GM19455 (cell line): ENCODE measurements around the gene CDH4.

ENCODE experiments used
- ATAC-seq: cut with Tn5 transposase; IDR thresholded peaks from one replicate; pipeline ENCODE4 v1.9.1; 2021; ENCODE audit not compliant: unreplicated experiment

CDH4 gene

GRCh38 chr20:61819921-61820825, 568.1 kb downstream of the CDH4 start:
- ATAC-seq: no peak

DNA sequence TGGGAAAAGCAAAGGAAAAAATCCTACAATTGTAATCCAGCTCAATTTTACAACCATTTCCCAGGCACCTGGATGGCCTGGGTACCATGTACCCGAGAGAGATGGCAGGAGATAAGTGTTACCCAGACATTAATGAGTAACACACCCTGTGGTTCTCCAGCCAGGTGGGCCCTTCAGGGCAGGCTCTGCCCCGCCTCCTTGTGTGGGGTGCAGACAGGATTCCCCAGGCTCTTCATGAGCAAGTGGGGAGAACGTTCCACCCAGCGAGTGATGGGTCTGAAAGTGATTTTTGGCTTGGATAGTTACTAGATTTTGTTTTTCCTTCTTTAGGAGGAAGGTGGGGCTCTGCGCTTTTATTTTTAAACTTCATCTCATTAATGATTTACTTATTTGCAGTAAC, 569.7 kb downstream of the CDH4 start:
- ATAC-seq: no peak

- ATAC-seq: no peak
Measured at GRCh38 chr20:61822396-61822795, 570.3 kb downstream of the CDH4 start.

DNA sequence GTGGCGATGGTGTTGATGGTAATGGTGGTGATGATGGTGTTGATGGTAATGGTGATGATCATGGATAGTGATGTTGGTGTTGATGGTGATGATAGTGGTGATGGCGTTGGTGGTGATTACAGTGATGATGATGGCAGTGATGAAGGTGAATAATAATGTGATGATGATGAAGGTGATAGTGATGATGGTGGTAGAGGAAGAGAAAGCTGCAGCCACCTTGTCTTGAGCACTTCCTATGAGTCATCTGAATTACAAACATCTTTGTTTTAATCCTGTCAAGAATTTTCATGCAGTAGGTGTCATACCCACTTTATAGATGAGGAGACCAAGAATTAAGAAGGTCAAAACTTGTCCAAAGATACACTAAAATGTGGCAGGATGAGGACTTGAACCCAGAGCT, 571.2 kb downstream of the CDH4 start:
- no peak for ATAC-seq

DNA sequence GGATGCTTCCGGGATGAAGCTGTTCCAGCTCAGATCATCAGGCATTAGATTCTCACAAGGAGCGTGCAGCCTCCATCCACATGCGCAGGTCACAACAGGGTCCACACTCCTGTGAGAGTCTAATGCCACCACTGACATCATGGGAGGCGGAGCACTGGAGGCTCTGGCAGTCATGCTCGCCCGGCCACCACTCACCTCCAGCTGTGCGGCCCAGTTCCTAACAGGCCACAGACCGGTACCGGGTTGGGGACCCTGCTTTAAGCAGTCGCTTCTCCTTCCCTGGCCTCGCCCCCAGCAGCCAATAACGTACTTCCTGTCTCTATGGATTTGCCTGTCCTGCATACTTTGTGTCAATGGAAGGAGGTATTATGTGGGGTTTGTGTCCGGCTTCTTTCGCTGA, 576.8 kb downstream of the CDH4 start:
- ATAC-seq: no peak

GRCh38 chr20:61829526-61829925, 577.5 kb downstream of the CDH4 start:
- no peak for ATAC-seq

DNA sequence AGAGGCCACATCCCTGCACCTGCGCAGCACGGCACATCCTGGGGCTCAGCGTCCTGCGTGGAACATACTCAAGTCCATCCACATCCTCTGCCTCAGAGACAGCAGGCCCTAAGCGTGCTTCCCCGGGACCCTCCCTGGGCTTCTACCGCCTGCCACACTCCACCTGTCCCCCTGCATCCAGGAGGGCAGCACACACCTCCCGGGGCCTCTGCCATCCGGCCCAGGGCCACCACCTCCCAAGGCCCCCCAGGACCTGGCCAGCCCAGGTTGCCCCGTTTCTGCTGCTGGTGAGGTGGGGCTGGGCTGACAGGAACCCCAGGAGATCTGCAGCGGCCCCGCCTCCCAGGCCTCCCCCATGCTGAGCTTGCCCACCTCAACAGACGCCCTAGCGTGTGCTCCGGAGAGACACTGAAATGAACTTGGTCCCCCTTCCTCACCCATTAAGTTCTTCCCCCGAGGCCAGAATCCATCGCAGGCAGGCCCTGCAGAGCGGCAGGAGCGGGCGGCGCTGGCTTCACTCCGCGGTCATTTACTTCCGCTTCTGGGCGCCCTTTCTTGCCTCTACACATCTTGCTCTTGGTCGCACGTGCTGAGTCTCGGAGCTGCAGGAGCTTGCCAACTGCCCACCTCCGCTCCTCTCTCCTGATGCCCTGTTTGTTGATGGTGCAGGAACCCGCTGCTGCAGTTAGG, 578.3 kb downstream of the CDH4 start:
- ATAC-seq: no peak

DNA sequence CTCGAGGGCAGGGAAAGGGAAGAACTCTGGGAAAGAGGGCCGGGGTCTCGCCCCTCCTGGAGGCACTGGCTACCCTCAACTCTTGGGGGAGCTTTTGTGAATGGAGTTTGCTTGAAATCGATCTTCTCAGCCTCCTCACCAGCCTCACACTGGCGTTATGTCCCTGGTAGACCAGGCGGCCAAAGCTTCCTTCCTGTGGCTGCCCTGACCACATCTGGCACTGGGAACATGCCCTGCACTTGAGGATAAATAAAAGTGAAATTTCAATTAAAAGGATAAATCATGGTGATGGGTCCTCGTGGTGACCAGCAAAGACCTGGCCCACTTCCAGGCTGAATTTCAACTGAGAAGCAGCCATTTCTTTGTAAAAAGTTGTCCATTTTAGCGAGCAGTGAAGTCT, 578.9 kb downstream of the CDH4 start:
- ATAC-seq: no peak

GRCh38 chr20:61832181-61832580, 580.1 kb downstream of the CDH4 start:
- no peak for ATAC-seq

DNA sequence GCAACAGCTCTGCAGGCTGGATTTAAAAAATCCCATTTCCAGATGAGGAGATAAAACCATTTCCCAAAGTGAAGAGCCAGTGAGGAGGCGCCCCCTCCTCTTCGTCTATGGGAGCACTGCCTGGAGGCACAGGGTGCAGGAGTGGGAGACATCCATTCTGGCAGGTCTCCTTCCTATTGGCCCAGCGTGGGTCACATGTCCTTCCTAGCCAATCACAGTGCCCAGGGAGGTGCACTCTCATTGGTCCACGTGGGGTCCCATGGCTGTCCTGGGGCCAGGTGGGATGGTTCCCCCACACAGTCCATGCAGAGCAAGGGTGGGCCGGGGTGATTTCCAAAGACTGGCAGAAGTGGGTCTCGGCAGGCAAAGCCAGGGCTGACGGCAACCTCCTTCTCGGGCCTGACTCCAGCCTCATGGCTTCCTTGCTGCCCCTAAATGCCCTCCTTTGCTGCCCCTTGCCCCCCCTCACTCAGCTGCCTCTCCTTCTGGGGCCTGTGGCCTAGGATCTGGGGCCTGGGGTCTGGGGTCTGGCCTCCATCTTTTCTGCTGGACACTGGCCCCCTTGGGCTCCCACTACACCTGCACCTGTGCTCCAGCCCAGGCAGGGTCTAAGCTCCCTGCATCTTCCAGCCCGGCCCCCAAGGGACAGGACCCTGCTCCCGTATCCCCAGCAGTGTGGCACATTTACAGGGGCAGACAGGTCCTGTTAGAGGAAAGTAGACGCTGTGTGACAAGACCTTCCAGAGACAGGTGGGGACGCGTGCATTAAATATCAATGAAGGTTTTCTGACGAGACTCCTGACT, 581.9 kb downstream of the CDH4 start:
- ATAC-seq: no peak

DNA sequence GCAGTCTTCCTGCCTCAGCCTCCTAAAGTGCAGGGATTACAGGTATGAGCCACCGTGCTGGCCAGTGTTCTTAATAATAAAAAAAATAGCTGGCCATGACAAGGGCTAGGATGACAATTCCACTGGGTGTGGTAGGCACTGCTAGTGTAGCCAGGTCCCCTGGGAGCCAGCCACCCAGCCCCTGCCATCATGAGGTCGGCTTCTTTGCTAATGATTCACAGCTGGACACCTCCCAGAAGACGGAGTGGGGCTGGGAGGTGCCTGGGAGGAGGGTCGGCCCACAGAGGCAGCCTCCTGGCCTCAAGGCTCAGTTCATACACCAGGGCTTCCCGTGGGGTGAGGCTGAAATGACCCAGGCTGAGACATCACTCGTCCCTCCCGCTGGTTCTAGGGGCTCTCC, 583.2 kb downstream of the CDH4 start:
- ATAC-seq: no peak

- no peak for ATAC-seq
Measured at GRCh38 chr20:61835791-61836350, 583.8 kb downstream of the CDH4 start.

GRCh38 chr20:61837200-61837599, 585.1 kb downstream of the CDH4 start:
- no peak for ATAC-seq

GRCh38 chr20:61839223-61839911, 587.3 kb downstream of the CDH4 start:
- ATAC-seq: no peak

- ATAC-seq: no peak
Measured at GRCh38 chr20:61839912-61840778, 588.1 kb downstream of the CDH4 start.

GRCh38 chr20:61840779-61841455, 588.9 kb downstream of the CDH4 start:
- no peak for ATAC-seq

- no peak for ATAC-seq
Measured at GRCh38 chr20:61841551-61841950, 589.5 kb downstream of the CDH4 start.

DNA sequence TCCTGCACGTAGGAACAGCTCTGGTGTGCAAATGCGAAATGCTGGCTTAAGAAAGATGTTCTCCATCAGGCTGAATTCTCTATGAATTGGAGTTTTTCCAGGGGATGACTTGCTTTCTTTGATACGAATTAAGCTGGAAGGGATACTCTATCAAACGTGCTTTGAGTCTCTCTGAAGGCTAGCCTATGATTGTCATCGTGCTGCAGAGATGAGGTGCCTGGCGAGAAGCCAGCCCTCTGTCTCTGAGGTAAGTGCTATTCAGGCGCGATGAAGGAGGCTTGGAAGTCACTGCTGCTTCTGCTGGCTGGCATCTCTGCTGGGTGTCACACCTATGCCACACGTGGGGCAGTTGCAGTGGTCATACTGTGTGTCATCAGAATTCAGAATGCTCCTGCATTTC, 589.9 kb downstream of the CDH4 start:
- ATAC-seq: no peak

DNA sequence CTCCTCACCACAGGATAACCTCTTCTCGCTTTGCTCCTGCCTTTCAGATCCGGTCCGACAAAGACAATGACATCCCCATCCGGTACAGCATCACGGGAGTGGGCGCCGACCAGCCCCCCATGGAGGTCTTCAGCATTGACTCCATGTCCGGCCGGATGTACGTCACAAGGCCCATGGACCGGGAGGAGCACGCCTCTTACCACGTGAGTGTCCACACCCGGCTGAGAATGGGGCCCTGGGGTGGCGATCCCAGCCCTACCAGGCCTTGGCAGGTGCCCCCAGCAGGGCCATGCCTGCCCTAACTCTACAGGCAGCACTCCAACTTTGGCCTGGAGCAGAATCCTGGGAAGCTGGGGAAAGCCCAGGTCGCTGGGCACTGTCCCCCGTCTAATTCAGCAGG, 592.6 kb downstream of the CDH4 start:
- no peak for ATAC-seq
